HL-60 (cell line): Measurements from ENCODE around the gene ZC3H12D.

Source experiments
- DNase-seq, 2 experiments: peaks; one replicate each; pipeline ENCODE4 v3.0.0-alpha.2; 2010 to 2020; ENCODE audit warnings: low read depth in 1 of 2, low spot score in 1 of 2
- H3K27ac ChIP-seq: fragments of 250-450 bp; sonication (Bioruptor Pico); replicated peaks from 2 replicates; pipeline ENCODE4 v1.5.1; 2020; ENCODE audit warnings: mild to moderate bottlenecking, moderate library complexity
- H3K27me3 ChIP-seq: fragments of 250-450 bp; sonication (Bioruptor Pico); 2 replicates; pipeline ENCODE4 v1.5.1; 2021; ENCODE audit warnings: mild to moderate bottlenecking, moderate library complexity; ENCODE audit not compliant: insufficient read depth, poor library complexity, severe bottlenecking
- H3K4me3 ChIP-seq: replicated peaks from 2 replicates; pipeline ENCODE4 v1.5.1; 2011; ENCODE audit warnings: mild to moderate bottlenecking, control low read depth, low read length; ENCODE audit not compliant: insufficient read depth
- GABPA ChIP-seq: IDR thresholded peaks from 2 replicates; pipeline ENCODE4 v1.6.1; 2012; ENCODE audit warnings: low read depth
- POLR2AphosphoS5 ChIP-seq: IDR thresholded peaks from 2 replicates; pipeline ENCODE4 v1.6.1; 2012; ENCODE audit warnings: low read depth
- REST ChIP-seq: IDR thresholded peaks from 2 replicates; pipeline ENCODE4 v1.6.1; 2012; ENCODE audit warnings: low read depth; ENCODE audit not compliant: insufficient replicate concordance
- SPI1 ChIP-seq: IDR thresholded peaks from 2 replicates; pipeline ENCODE4 v1.6.1; 2012; ENCODE audit warnings: low read depth, mild to moderate bottlenecking, borderline replicate concordance
- TF ChIP-seq, protein P1 (sequence below): IDR thresholded peaks from one replicate; pipeline ENCODE4 v1.5.1; 2011; ENCODE audit warnings: low read length, control low read depth, inconsistent platforms; ENCODE audit not compliant: insufficient read depth

The ZC3H12D gene

GRCh38 chr6:149492798-149493343 is 8.1 kb upstream of the ZC3H12D start:
- DNase-seq, result no peak

GRCh38 chr6:149489967-149490366 is 5.2 kb upstream of the ZC3H12D start:
- TF ChIP-seq POLR2AphosphoS5 (no peak), REST (no peak), SPI1 (no peak), GABPA (no peak)
- TF ChIP-seq, protein P1, sequence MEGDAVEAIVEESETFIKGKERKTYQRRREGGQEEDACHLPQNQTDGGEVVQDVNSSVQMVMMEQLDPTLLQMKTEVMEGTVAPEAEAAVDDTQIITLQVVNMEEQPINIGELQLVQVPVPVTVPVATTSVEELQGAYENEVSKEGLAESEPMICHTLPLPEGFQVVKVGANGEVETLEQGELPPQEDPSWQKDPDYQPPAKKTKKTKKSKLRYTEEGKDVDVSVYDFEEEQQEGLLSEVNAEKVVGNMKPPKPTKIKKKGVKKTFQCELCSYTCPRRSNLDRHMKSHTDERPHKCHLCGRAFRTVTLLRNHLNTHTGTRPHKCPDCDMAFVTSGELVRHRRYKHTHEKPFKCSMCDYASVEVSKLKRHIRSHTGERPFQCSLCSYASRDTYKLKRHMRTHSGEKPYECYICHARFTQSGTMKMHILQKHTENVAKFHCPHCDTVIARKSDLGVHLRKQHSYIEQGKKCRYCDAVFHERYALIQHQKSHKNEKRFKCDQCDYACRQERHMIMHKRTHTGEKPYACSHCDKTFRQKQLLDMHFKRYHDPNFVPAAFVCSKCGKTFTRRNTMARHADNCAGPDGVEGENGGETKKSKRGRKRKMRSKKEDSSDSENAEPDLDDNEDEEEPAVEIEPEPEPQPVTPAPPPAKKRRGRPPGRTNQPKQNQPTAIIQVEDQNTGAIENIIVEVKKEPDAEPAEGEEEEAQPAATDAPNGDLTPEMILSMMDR, result no peak
- Histone ChIP-seq H3K4me3 (no peak overlapping the region), H3K27me3 (no peaks in the 10 kb centered on the region), H3K27ac (no peak overlapping the region)
- DNase-seq, result no peak

More at GRCh38 chr6:149492798-149493343, 8.1 kb upstream of the ZC3H12D start:
- Histone ChIP-seq H3K27me3 (no peaks in the 10 kb centered on the region), H3K4me3 (no peak overlapping the region), H3K27ac (no peak overlapping the region)
- TF ChIP-seq, protein P1, result no peak
- TF ChIP-seq POLR2AphosphoS5 (no peak), REST (no peak), SPI1 (no peak), GABPA (no peak)

GRCh38 chr6:149488815-149489214 is 4.0 kb upstream of the ZC3H12D start:
- H3K27me3 ChIP-seq, result no peaks in the 10 kb centered on the region
- TF ChIP-seq GABPA (no peak), POLR2AphosphoS5 (no peak), REST (no peak), SPI1 (no peak)
- TF ChIP-seq, protein P1, result no peak
- H3K27ac ChIP-seq, result no peak overlapping the region
- no peak for DNase-seq
- no peak overlapping the region for H3K4me3 ChIP-seq
